ENCODE results near the gene ANKRD44. TPM values are rescaled to one million over a fixed set of nuclear protein-coding genes. Genes with fewer than 3 reads are reported as not detected.

ANKRD44 gene
- total and polyA plus RNA-seq, 5 experiments from 2014 or later: 85.8 to 279 (median 96.1) TPM

DNA sequence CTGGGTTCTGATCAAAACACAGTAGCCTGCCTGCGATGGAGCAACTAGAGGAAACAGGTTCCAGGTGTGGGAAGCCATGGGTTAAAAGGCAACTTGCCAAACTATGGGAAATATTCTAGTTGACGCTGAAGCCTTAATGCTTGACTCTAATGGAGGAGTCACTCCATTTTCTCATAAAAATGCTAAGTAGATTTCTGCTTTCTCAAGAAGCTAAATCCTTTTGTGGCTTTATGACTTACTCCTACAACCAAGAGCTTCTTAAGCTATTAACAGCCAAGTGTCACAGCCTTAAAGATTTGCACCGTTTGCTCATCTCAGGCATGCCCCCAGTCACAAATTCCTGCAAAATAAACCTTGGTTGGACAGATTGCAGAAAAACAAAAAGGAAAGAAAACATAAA is 25.2 kb downstream of the ANKRD44 start:
- ATAC-seq (no peak), DNase-seq (no peak)
- Mint-ChIP-seq H3K27ac (peak overlapping the region; percentile 22 to 99 (median 93)), H3K9me3 (no peaks in the 10 kb centered on the region), H3K4me3 (peak overlapping the region in 8 of 10 donors; percentile 25 to 81 (median 62)), H3K4me1 (peaks cover 41 to 95% (median 92%) of the 10 kb centered on the region in 4 donors), H3K36me3 (peaks cover 0 to 13% (median 3%) of the 10 kb centered on the region in 3 donors), H3K27me3 (no peaks in the 10 kb centered on the region)
- POLR2A ChIA-PET: interaction anchor here (0.7 to 1.9 kb wide), 8 partner anchors 11 to 90 kb away, joined by 3 to 14 read pairs (median 5); partner anchors contain the start of gene ANKRD44

DNA sequence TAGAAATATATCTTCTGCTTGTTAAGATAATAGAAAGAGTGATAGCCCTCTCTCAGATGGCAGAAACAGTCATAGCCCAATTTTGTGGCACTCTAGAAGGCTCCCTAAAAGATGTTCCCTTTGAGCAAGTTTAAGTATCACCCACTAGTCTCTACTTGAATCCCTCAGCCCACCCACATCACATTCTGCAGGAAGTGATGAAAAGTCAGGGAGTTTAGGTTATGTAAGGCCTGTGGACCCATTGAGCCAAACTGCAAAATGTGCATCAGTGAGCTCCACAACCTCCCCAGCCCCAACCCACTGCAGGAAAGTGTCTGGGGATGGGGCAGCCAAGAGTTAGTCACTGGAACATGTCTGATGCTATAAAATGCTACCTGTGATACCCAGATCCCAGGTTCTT is 25.6 kb downstream of the ANKRD44 start:
- no peak for DNase-seq
- no peaks in the 10 kb centered on the region for H3K27me3 Mint-ChIP-seq
- H3K4me3 Mint-ChIP-seq: peak overlapping the region in 8 of 10 donors; percentile 2 to 81 (median 59)
- H3K4me1 Mint-ChIP-seq: peaks cover 41 to 95% (median 92%) of the 10 kb centered on the region in 4 donors
- H3K27ac Mint-ChIP-seq: peak overlapping the region; percentile 2 to 97 (median 92)
- no peaks in the 10 kb centered on the region for H3K9me3 Mint-ChIP-seq
- POLR2A ChIA-PET: interaction anchor here (0.7 to 1.9 kb wide), 7 partner anchors 12 to 89 kb away, joined by 3 to 14 read pairs (median 5); partner anchors contain the start of gene ANKRD44
- H3K36me3 Mint-ChIP-seq: peaks cover 0 to 10% (median 0%) of the 10 kb centered on the region in 3 donors
- ATAC-seq: no peak

DNA sequence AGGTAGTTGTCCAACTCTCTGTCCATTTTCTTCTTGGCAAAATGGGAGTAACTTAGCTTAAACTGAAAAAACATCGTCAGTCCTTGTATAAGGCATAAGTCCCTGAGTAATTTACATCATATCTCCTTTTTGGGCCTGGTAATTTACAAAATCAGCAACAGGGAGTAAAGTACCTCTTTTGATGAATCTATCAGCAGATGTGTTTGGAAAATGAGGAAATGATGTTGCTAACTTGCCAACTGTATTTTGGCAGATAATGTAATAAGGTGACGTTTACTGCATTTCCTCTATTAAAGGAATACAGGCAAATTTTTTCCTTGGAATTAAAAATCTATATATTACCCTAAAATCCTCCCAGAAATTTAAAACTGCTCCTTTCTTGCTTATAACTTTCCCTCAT is 29.2 kb downstream of the ANKRD44 start:
- DNase-seq: no peak
- ATAC-seq: no peak
- Mint-ChIP-seq H3K27me3 (no peaks in the 10 kb centered on the region), H3K27ac (peak overlapping the region; percentile 83 to 96 (median 90)), H3K36me3 (peaks cover 0 to 15% (median 0%) of the 10 kb centered on the region in 3 donors), H3K4me3 (peak overlapping the region in 9 of 10 donors; percentile 13 to 75 (median 62)), H3K9me3 (no peaks in the 10 kb centered on the region), H3K4me1 (peaks cover 52 to 95% (median 92%) of the 10 kb centered on the region in 4 donors)
- POLR2A ChIA-PET: interaction anchor here (0.7 to 2.9 kb wide), 5 partner anchors 8 to 162 kb away, joined by 3 to 18 read pairs (median 3); partner anchors contain the start of gene ANKRD44

DNA sequence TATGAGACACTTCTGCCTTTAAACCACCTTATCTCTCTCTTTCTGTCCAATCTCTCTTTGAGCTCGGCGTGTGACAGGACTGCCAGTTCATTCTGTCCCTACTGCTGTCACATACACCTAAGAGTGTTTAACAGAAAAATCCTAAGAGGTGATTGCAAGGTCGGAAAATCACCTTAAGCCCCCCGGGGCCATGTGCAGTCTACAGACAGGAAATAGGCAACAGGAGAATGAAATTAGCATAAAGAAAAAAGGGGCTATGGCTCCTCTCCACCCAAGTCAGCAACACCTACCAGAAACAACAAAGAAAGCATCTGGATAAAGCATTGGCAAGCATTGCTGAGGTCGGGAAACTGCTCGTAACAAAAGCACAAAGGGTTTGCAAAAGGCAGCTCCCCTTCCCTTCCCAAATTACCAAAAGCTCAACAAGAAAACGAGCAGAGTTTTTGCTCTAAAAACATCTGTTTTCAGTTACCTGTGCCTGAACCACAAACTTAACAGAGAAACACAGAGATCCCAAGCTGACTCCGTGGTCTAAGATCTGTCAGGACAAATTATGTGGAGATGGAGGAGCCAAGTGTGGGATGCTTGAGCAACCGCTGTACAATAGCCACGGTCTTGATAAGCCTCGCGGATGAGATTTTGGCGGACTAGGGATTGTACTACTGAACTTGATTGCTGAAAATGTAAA is 30.4 kb downstream of the ANKRD44 start:
- POLR2A ChIA-PET: interaction anchor here (0.7 to 2.9 kb wide), 9 partner anchors 9 to 81 kb away, joined by 3 to 18 read pairs (median 3); partner anchors contain the start of gene ANKRD44
- peak overlapping the region; percentile 90 to 96 (median 94) for H3K27ac Mint-ChIP-seq
- H3K36me3 Mint-ChIP-seq: peaks cover 0 to 20% (median 2%) of the 10 kb centered on the region in 3 donors

DNA sequence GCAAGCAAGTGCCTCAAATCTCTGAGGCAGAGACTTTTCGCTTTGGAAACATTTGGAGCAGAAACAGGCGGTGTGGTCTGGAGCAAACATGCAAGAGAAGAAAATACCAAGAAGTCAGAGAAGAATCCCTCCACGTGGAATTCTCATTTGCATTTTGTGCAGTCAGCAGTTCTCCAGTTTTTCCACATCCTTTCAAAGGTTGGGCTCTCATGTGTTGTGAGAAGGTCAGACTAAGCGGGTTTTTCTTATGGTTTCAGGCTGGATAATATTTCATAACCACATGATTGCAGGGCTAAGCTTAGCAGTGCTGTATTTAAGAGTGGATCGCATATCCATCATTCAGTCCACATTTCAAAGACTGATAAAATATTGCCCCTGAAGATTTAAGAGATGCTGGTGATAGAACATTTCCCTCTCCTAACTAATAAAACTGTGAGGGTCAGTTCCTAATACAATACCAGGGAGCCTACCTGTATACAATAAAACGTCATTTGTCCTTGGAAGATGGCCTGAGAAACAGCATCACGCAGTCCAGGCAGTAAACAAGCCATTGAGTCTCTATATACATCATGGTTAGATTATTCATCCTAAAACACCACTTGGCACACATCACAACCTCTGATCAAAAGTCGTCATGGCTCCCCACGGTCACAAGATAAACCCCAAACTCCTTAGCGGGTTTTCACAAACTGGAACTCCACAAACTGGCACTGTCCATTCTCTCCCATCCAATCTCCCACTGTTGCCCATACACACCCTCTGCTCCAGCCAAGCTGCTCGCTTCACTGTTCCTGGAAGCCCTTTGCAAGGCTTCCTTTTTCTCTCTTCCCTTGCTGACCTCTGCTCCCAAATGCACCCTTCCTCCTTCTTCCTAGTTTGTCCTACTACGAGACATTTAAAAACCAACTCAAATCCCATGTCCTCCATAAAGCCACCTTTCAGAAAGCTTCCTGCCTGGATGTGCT is 31.5 kb downstream of the ANKRD44 start:
- Mint-ChIP-seq H3K9me3 (no peaks in the 10 kb centered on the region), H3K4me1 (peaks cover 52 to 93% (median 86%) of the 10 kb centered on the region in 4 donors), H3K4me3 (peak overlapping the region; percentile 57 to 85 (median 80)), H3K36me3 (peaks cover 0 to 23% (median 2%) of the 10 kb centered on the region in 3 donors), H3K27me3 (no peaks in the 10 kb centered on the region), H3K27ac (peak overlapping the region; percentile 90 to 96 (median 94))
- POLR2A ChIA-PET: interaction anchor here (0.7 to 2.9 kb wide), 8 partner anchors 10 to 80 kb away, joined by 3 to 18 read pairs (median 6); partner anchors contain the start of gene ANKRD44
- DNase-seq: no peak
- no peak for ATAC-seq

More for the DNA sequence above, 30.4 kb downstream of the ANKRD44 start:
- Mint-ChIP-seq H3K27me3 (no peaks in the 10 kb centered on the region), H3K9me3 (no peaks in the 10 kb centered on the region), H3K4me3 (peak overlapping the region; percentile 57 to 85 (median 80)), H3K4me1 (peaks cover 51 to 91% (median 86%) of the 10 kb centered on the region in 4 donors)
- no peak for DNase-seq
- ATAC-seq: peak; percentile 64 to 84

DNA sequence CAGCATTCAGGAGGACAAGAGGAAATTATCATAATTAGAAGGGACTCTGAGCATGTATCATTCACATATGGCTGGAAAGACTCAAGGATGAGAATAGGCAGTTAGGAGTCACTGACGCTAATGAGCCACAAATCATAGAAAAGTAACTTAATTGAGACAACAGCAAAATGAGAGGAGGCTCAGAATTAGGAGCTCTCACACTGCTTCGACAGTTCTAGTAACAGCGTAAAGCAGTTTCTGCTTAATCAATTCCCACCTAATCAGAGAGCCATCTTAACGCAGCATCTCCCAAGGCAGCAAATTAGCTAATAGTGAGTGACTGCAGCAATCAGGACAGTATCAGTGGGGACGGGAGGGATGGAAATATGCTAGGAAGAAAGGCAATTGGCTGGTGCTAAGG is 32.8 kb downstream of the ANKRD44 start:
- no peak for DNase-seq
- Mint-ChIP-seq H3K36me3 (peaks cover 0 to 23% (median 2%) of the 10 kb centered on the region in 3 donors), H3K4me1 (peaks cover 55 to 94% (median 88%) of the 10 kb centered on the region in 4 donors), H3K9me3 (no peaks in the 10 kb centered on the region), H3K27me3 (no peaks in the 10 kb centered on the region), H3K27ac (peak overlapping the region; percentile 4 to 95 (median 92)), H3K4me3 (peak overlapping the region in 9 of 10 donors; percentile 1 to 85 (median 75))
- POLR2A ChIA-PET: interaction anchor here (0.5 to 2.3 kb wide), 16 partner anchors 9 to 299 kb away, joined by 3 to 10 read pairs (median 4); partner anchors contain the start of gene ANKRD44
- ATAC-seq: no peak

DNA sequence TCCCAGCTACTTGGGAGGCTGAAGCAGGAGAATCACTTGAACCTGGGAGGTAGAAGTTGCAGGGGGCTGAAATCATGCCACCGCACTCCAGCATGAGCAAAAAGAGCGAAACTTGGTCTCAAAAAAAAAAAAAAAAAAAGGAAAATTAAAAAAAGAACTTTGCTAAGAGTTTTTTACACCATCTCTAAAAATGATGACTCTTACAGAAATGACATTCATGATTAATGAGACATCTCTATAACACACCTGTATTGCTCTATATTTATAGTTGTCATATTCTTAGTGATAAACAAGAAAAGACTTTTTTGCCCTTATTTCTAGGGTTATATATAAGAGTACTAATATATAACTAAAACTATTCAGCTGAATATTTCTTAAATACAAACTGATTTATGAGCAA is 34.4 kb downstream of the ANKRD44 start:
- Mint-ChIP-seq H3K27ac (peak overlapping the region in 5 of 10 donors; percentile 28 to 99 (median 75)), H3K27me3 (no peaks in the 10 kb centered on the region), H3K9me3 (no peaks in the 10 kb centered on the region), H3K4me3 (no peak overlapping the region), H3K36me3 (peaks cover 0 to 23% (median 6%) of the 10 kb centered on the region in 3 donors), H3K4me1 (peaks cover 49 to 93% (median 87%) of the 10 kb centered on the region in 4 donors)
- DNase-seq (no peak), ATAC-seq (no peak)
- POLR2A ChIA-PET: interaction anchor here (0.7 to 2.3 kb wide), 5 partner anchors 11 to 39 kb away, joined by 3 to 10 read pairs (median 6); partner anchors contain the start of gene ANKRD44

DNA sequence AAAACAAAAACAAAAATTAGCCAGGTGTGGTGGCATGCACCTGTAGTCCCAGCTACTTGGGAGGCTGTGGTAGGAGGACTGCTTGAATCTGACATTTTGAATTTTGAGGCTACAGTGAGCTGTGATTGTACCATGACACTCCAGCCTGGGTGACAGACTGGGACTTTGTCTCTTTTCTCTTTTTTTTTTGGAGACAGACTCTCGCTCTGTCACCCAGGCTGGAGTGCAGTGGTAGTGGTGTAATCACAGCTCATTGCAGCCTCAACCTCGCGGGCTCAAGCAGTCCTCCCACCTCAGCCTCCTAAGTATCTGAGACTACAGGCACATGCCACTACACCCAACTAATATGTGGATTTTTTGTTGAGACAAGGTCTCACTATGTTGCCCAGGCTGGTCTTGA is 35.6 kb downstream of the ANKRD44 start:
- H3K4me3 Mint-ChIP-seq: peak overlapping the region in 3 of 10 donors; percentile 47 to 69 (median 55)
- H3K27ac Mint-ChIP-seq: peak overlapping the region; percentile 53 to 99 (median 81)
- peaks cover 50 to 93% (median 87%) of the 10 kb centered on the region in 4 donors for H3K4me1 Mint-ChIP-seq
- ATAC-seq: no peak
- H3K36me3 Mint-ChIP-seq: peaks cover 6 to 23% (median 6%) of the 10 kb centered on the region in 3 donors
- POLR2A ChIA-PET: interaction anchor here (1.3 kb wide), 1 partner anchor 11 kb away, joined by 4 read pairs; no protein-coding TSS in a partner anchor
- no peak for DNase-seq
- H3K27me3 Mint-ChIP-seq: no peaks in the 10 kb centered on the region
- H3K9me3 Mint-ChIP-seq: no peaks in the 10 kb centered on the region

DNA sequence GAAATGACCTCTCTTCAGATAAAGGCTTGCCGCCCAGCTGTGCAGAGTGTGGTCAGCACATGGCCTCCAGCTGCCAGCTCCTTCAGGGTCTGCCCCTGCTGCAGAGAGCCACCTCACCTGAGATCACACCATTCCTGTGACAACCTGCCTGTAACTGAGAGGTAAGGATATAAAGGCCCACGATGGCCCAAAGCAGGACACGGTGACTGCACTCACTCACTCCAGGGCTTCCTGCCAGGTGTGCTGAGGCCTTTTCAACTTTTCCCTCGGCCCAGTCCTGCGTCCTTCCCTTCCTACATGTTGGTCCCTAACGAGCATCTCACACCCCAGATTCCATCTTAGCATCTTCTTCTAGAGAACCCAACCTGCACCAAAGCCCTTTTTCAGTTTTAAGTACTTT is 36.2 kb downstream of the ANKRD44 start:
- ATAC-seq: peak; percentile 18 to 26
- POLR2A ChIA-PET: interaction anchor here (1.3 to 1.9 kb wide), 2 partner anchors 10 to 13 kb away, joined by 4 to 6 read pairs; no protein-coding TSS in a partner anchor
- peak overlapping the region in 9 of 10 donors; percentile 3 to 79 (median 47) for H3K4me3 Mint-ChIP-seq

DNA sequence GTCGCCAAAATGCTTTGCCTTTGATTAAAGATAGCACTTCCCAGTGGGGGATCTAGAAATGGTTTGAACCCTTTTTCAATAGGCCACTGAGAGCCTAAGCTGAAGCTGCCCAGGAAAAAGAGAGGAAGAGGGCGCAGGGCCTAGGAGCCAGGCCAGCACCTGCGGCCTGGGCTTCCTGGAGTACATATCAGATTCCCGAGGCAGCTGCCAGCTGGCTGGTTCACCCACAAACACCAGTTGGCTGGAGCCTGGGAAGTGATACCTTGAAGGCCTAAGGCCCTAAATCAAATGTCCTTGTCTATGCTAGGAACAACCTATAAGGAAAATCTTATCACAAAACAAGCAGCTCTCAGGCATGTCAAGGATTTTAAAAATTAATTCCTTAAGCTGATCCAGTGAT is 37.1 kb downstream of the ANKRD44 start:
- H3K36me3 Mint-ChIP-seq: peaks cover 6 to 12% (median 6%) of the 10 kb centered on the region in 3 donors
- H3K27ac Mint-ChIP-seq: peak overlapping the region; percentile 83 to 99 (median 87)
- DNase-seq (no peak), ATAC-seq (no peak)
- peaks cover 44 to 93% (median 87%) of the 10 kb centered on the region in 4 donors for H3K4me1 Mint-ChIP-seq
- no peaks in the 10 kb centered on the region for H3K9me3 Mint-ChIP-seq
- no peaks in the 10 kb centered on the region for H3K27me3 Mint-ChIP-seq
- peak overlapping the region in 5 of 10 donors; percentile 3 to 49 (median 39) for H3K4me3 Mint-ChIP-seq
- POLR2A ChIA-PET: interaction anchor here (0.7 to 1.9 kb wide), 9 partner anchors 9 to 71 kb away, joined by 3 to 7 read pairs (median 4); no protein-coding TSS in a partner anchor

More for the DNA sequence above, 36.2 kb downstream of the ANKRD44 start:
- Mint-ChIP-seq H3K9me3 (no peaks in the 10 kb centered on the region), H3K4me1 (peaks cover 48 to 93% (median 87%) of the 10 kb centered on the region in 4 donors), H3K27ac (peak overlapping the region; percentile 53 to 99 (median 78)), H3K27me3 (no peaks in the 10 kb centered on the region), H3K36me3 (peaks cover 6 to 18% (median 6%) of the 10 kb centered on the region in 3 donors)
- no peak for DNase-seq

DNA sequence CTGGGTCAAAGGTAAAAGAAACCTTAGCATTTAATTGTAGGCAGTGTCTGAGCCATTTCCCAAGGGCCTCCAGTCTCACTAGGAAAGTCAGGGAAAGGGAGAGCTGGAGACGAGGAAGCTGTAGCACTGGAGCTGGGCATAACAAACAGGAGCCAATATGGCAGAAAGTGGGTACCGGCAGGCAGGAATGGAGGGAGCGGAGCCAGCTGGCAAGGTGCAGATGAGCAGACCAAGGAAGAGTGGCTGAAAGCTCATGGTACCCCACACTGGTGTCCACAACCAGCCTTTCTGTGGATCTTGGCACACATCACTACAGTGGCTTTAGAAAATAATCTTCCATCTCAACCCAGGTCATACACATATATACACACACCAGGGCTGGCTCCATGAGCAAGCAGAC is 40.0 kb downstream of the ANKRD44 start:
- no peak for DNase-seq
- POLR2A ChIA-PET: interaction anchor here (0.8 to 10.5 kb wide), 4 partner anchors 10 to 36 kb away, joined by 3 to 102 read pairs (median 4); partner anchors contain the start of gene ANKRD44
- peaks cover 6 to 13% (median 8%) of the 10 kb centered on the region in 3 donors for H3K36me3 Mint-ChIP-seq
- H3K4me3 Mint-ChIP-seq: peak overlapping the region; percentile 0 to 72 (median 56)
- peak overlapping the region; percentile 76 to 99 (median 92) for H3K27ac Mint-ChIP-seq
- H3K9me3 Mint-ChIP-seq: no peaks in the 10 kb centered on the region
- peaks cover 47 to 98% (median 95%) of the 10 kb centered on the region in 4 donors for H3K4me1 Mint-ChIP-seq
- ATAC-seq: no peak
- no peaks in the 10 kb centered on the region for H3K27me3 Mint-ChIP-seq

Measured in naive thymus-derived CD8-positive, alpha-beta T cell (primary cell).